ENCODE data around the gene ACADSB.

Gene ACADSB

DNA sequence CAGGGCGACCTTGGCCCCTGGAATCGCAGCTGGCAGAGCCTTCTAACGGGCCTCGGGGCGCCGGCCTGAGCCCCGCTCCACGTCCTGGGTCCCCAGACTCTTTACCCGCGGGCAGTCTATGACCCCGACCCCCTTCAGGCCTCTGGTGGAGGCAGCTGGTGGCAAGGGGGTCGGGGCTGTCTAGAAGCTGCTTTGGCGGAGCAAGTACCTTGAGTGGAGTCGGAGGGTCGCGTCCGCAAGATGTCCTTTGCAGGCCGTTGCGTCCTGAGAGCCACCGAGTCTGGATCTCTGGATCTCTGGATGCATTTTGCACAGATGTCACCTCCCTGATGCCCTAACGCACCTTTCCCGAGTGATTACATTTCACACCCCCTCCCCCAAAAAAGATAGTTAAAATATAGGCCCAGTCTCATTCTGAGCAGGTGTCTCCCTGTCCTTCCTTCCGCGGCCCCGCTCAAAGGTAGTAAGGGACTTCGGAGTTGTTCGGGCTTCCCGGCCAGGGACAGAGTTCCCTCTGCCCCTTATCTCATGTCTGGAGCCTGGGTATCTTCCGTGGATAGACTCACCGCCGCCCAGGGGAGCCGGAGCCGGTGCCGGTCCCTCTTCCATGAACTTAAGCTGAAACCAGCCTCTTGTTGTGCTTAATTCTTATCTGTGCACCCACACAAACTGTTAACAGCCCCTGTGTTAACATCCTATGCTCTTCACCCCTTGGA is 457 bp downstream of the ACADSB start:
- Histone ChIP-seq H3K9me3 (ENCODE audit: low read length) (no peaks in the 10 kb centered on the region), H3K36me3 (ENCODE audit: insufficient read depth, low read length) (peaks cover 15% of the 10 kb centered on the region; the same call in 1 of the 2 replicates), H3K27me3 (ENCODE audit: insufficient read depth, low read length) (no peaks in the 10 kb centered on the region), H4K20me1 (ENCODE audit: insufficient read depth, low read length) (no peaks in the 10 kb centered on the region), H3F3A (ENCODE audit: insufficient read depth, low read length) (no peaks in the 10 kb centered on the region), H3K4me1 (ENCODE audit: insufficient read depth, low read length, severe bottlenecking) (peaks cover 34% of the 10 kb centered on the region), H2AFZ (ENCODE audit: low read length) (no peak overlapping the region), H3K9ac (ENCODE audit: low read length) (peak overlapping the region; percentile 82), H3K4me3 (ENCODE audit: low read depth, low read length, poor library complexity, severe bottlenecking) (peak overlapping the region; percentile 90), H3K4me2 (ENCODE audit: low read length) (peak overlapping the region; percentile 87), H3K9me2 (ENCODE audit: low read depth, low read length) (no peaks in the 10 kb centered on the region), H3K79me2 (ENCODE audit: insufficient read depth, low read length) (peaks cover 40% of the 10 kb centered on the region), H3K27ac (ENCODE audit: low read depth, low read length, poor library complexity, severe bottlenecking) (no peak overlapping the region)
- TF ChIP-seq EZH2 (IDR thresholded peaks at IDR 0.05; ENCODE audit: borderline replicate concordance, low read length), result no peak

DNA sequence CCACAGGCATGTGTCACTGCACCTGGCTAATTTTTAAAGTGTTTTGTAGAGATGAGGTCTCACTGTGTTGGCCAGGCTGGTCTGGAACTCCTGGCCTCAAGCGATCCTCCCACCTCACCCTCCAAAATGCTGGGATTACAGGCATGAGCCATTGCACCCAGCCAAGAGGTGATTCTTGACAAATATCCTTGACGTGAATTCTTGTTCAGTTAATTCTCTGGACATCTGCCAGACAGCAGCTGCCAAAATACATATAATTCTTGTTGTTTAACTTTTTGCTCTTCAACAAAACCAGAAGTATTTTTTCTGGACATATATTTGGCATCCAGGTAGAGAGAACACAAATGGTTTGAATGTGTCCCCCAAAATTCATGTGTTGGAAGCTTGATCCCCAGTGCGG is 3.2 kb downstream of the ACADSB start:
- H3K4me2 ChIP-seq (ENCODE audit: low read length), result no peak overlapping the region
- H3K9me2 ChIP-seq (ENCODE audit: low read depth, low read length), result no peaks in the 10 kb centered on the region
- H3K4me1 ChIP-seq (ENCODE audit: insufficient read depth, low read length, severe bottlenecking), result peaks cover 19% of the 10 kb centered on the region
- H3K79me2 ChIP-seq (ENCODE audit: insufficient read depth, low read length), result peaks cover 13% of the 10 kb centered on the region
- H3K27me3 ChIP-seq (ENCODE audit: insufficient read depth, low read length), result no peaks in the 10 kb centered on the region
- no peak overlapping the region for H3K9ac ChIP-seq (ENCODE audit: low read length)
- H3K9me3 ChIP-seq (ENCODE audit: low read length), result no peaks in the 10 kb centered on the region
- no peak overlapping the region for H3K27ac ChIP-seq (ENCODE audit: low read depth, low read length, poor library complexity, severe bottlenecking)
- no peaks in the 10 kb centered on the region for H3F3A ChIP-seq (ENCODE audit: insufficient read depth, low read length)
- H3K4me3 ChIP-seq (ENCODE audit: low read depth, low read length, poor library complexity, severe bottlenecking), result no peak overlapping the region
- no peaks in the 10 kb centered on the region for H3K36me3 ChIP-seq (ENCODE audit: insufficient read depth, low read length)
- no peak for TF ChIP-seq EZH2 (IDR thresholded peaks at IDR 0.05; ENCODE audit: borderline replicate concordance, low read length)
- TF ChIP-seq, protein P1, sequence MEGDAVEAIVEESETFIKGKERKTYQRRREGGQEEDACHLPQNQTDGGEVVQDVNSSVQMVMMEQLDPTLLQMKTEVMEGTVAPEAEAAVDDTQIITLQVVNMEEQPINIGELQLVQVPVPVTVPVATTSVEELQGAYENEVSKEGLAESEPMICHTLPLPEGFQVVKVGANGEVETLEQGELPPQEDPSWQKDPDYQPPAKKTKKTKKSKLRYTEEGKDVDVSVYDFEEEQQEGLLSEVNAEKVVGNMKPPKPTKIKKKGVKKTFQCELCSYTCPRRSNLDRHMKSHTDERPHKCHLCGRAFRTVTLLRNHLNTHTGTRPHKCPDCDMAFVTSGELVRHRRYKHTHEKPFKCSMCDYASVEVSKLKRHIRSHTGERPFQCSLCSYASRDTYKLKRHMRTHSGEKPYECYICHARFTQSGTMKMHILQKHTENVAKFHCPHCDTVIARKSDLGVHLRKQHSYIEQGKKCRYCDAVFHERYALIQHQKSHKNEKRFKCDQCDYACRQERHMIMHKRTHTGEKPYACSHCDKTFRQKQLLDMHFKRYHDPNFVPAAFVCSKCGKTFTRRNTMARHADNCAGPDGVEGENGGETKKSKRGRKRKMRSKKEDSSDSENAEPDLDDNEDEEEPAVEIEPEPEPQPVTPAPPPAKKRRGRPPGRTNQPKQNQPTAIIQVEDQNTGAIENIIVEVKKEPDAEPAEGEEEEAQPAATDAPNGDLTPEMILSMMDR (IDR thresholded peaks at IDR 0.05; ENCODE audit: low read length), result no peak
- no peak overlapping the region for H2AFZ ChIP-seq (ENCODE audit: low read length)
- no peaks in the 10 kb centered on the region for H4K20me1 ChIP-seq (ENCODE audit: insufficient read depth, low read length)

DNA sequence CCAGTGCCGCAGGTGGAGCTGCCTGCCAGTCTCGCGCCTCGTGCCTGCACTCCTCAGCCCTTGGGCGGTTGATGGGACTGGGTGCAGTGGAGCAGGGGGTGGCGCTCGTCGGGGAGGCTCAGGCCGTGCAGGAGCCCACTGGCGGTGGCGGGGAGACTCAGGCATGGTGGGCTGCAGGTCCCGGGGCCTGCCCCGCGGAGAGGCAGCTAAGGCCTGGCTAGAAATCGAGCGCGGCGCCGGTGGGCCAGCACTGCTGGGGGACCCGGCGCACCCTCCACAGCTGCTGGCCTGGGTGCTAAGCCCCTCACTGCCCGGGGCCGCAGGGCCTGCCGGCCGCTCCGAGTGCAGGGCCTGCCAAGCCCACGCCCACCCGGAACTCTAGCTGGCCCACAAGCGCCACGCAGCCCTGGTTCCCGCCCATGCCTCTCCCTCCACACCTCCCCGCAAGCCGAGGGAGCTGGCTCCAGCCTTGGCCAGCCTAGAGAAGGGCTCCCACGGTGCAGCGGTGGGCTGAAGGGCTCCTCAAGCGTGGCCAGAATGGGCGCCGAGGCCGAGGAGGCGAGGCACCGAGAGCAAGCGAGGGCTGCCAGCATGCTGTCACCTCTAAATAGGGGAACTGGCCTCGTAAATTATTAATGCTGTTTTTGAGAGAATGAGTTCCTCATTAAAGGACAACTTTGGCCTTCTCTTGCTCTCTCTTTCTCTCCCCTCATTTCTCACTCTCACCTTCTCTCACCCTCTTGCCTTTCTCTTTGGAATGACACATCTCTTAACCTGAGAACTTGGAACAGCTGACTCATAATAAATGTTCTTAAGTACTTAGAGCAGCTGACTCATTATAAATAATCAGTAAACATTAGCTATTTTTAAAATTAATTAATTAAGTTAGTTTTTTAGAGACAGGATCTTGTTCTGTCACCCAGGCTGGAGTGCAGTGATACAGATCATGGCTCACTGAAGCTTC is 4.9 kb downstream of the ACADSB start:
- no peaks in the 10 kb centered on the region for H3K79me2 ChIP-seq (ENCODE audit: insufficient read depth, low read length)
- H3F3A ChIP-seq (ENCODE audit: insufficient read depth, low read length), result no peaks in the 10 kb centered on the region
- no peak overlapping the region for H3K27ac ChIP-seq (ENCODE audit: low read depth, low read length, poor library complexity, severe bottlenecking)
- H3K4me3 ChIP-seq (ENCODE audit: low read depth, low read length, poor library complexity, severe bottlenecking), result no peak overlapping the region
- H3K36me3 ChIP-seq (ENCODE audit: insufficient read depth, low read length), result no peaks in the 10 kb centered on the region; the same call in 1 of the 2 replicates
- H3K9me2 ChIP-seq (ENCODE audit: low read depth, low read length), result no peaks in the 10 kb centered on the region
- no peak overlapping the region for H3K9ac ChIP-seq (ENCODE audit: low read length)
- H2AFZ ChIP-seq (ENCODE audit: low read length), result no peak overlapping the region
- H3K4me1 ChIP-seq (ENCODE audit: insufficient read depth, low read length, severe bottlenecking), result peaks cover 12% of the 10 kb centered on the region
- H4K20me1 ChIP-seq (ENCODE audit: insufficient read depth, low read length), result no peaks in the 10 kb centered on the region
- H3K4me2 ChIP-seq (ENCODE audit: low read length), result no peak overlapping the region
- TF ChIP-seq, protein P1 (IDR thresholded peaks at IDR 0.05; ENCODE audit: low read length), result no peak
- no peaks in the 10 kb centered on the region for H3K27me3 ChIP-seq (ENCODE audit: insufficient read depth, low read length)
- H3K9me3 ChIP-seq (ENCODE audit: low read length), result peaks cover 3% of the 10 kb centered on the region; the same call in 1 of the 2 replicates
